Panc1 (cell line): Measurements from ENCODE around the gene DENND4C. TPM values are rescaled to one million over a fixed set of nuclear protein-coding genes. Genes with fewer than 3 reads are reported as not detected.

Experiments
- ATAC-seq: fragments of 200-7000 bp; cut with Tn5 transposase; 2 replicates; pipeline ENCODE4 v1.9.1; 2020; ENCODE audit warnings: mild to moderate bottlenecking, moderate library complexity
- BruUV-seq: library from RNA; stranded (reverse); fragments of 400-500 nt; replicated peaks from 2 replicates; lab custom pipeline; 2021; lab: Mats Ljungman, UMichigan
- CTCF ChIA-PET: fragments of 300-600 bp; sonication (Branson Sonifier 250); formaldehyde crosslinking; loops from one replicate; lab custom pipeline; 2022; ENCODE audit warnings: antibody characterized with exemption; lab: Charles Lee
- POLR2A ChIA-PET: fragments of 300-600 bp; sonication (Branson Sonifier 250); formaldehyde crosslinking; loops from one replicate; lab custom pipeline; 2022; ENCODE audit warnings: antibody characterized with exemption; lab: Charles Lee
- DNase-seq: peaks from one replicate; pipeline ENCODE4 v3.0.0-alpha.2; 2010; ENCODE audit warnings: low read depth, low spot score
- H3K27ac ChIP-seq: 2 replicates; pipeline ENCODE4 v1.5.1; 2011; ENCODE audit warnings: mild to moderate bottlenecking, low read length, inconsistent platforms
- H3K27me3 ChIP-seq: fragments of 200-500 bp; sonication (Bioruptor generic); 2 replicates; pipeline ENCODE4 v1.6.0; 2014; ENCODE audit warnings: low read length, inconsistent platforms; ENCODE audit not compliant: control insufficient read depth, insufficient read depth
- H3K36me3 ChIP-seq: fragments of 200-500 bp; sonication (Bioruptor generic); 2 replicates; pipeline ENCODE4 v1.5.1; 2014; ENCODE audit warnings: inconsistent platforms, mild to moderate bottlenecking, low read length, moderate library complexity; ENCODE audit not compliant: control insufficient read depth, insufficient read depth
- H3K4me1 ChIP-seq: 2 replicates; pipeline ENCODE4 v1.5.1; 2011; ENCODE audit warnings: inconsistent platforms, mild to moderate bottlenecking, low read length, moderate library complexity; ENCODE audit not compliant: control insufficient read depth, insufficient read depth
- H3K4me3 ChIP-seq, 2 experiments: 2 replicates each; pipeline ENCODE4 v1.5.1; 2011 to 2012; ENCODE audit warnings: low read depth in 2 of 2, low read length in 2 of 2, mild to moderate bottlenecking in 2 of 2, inconsistent platforms in 1 of 2, moderate library complexity in 1 of 2
- H3K9me3 ChIP-seq: fragments of 200-500 bp; sonication (Bioruptor generic); 2 replicates; pipeline ENCODE4 v1.5.1; 2014; ENCODE audit warnings: low read depth, mild to moderate bottlenecking, inconsistent platforms, low read length, moderate library complexity; ENCODE audit not compliant: control insufficient read depth, insufficient read depth
- CTCF ChIP-seq: fragments of 450-650 bp; IDR thresholded peaks from 2 replicates; pipeline ENCODE4 v1.5.1; 2017; ENCODE audit warnings: mild to moderate bottlenecking
- POLR2AphosphoS5 ChIP-seq: IDR thresholded peaks from 2 replicates; pipeline ENCODE4 v1.6.1; 2012; ENCODE audit warnings: mild to moderate bottlenecking, low read depth, low read length, moderate library complexity
- REST ChIP-seq, 2 experiments: IDR thresholded peaks; 2 replicates each; pipeline ENCODE4 v1.6.1; 2011 to 2012; ENCODE audit warnings: low read depth in 2 of 2, control low read depth in 1 of 2, low read length in 1 of 2, mild to moderate bottlenecking in 1 of 2, moderate library complexity in 1 of 2; ENCODE audit not compliant: insufficient read depth in 1 of 2
- SIN3A ChIP-seq: IDR thresholded peaks from 2 replicates; pipeline ENCODE4 v1.6.1; 2012; ENCODE audit warnings: low read depth, mild to moderate bottlenecking, low read length, moderate library complexity, borderline replicate concordance; ENCODE audit not compliant: insufficient read depth
- TCF7L2 ChIP-seq: IDR thresholded peaks from 2 replicates; pipeline ENCODE4 v1.6.1; 2011; ENCODE audit warnings: mild to moderate bottlenecking, low read depth, low read length, inconsistent platforms
- in situ Hi-C: cut with HindIII; loops from 2 replicates; pipeline ENCODE4 v1.10.0; 2016; ENCODE audit warnings: low sequenced_read_pairs, low pct_unique_long_range_greater_than_20kb
- intact Hi-C: fragments of 100-400 bp; cut with micrococcal nuclease; formaldehyde crosslinking; loops from one replicate; pipeline ENCODE4 v1.10.0; 2022; ENCODE audit not compliant: unreplicated experiment
- total RNA-seq: library from RNA; stranded (reverse); gene quantifications from one replicate; pipeline ENCODE4 v1.2.1, GENCODE V29; 2021; ENCODE audit not compliant: unreplicated experiment

Gene DENND4C
- total RNA-seq, 1 experiment from 2014 or later = 10.5 TPM

GRCh38 chr9:19310246-19310645 is 79.8 kb downstream of the DENND4C start:
- Histone ChIP-seq H3K4me1 (no peaks in the 10 kb centered on the region), H3K36me3 (no peaks in the 10 kb centered on the region), H3K27me3 (no peaks in the 10 kb centered on the region), H3K27ac (no peak overlapping the region), H3K9me3 (no peaks in the 10 kb centered on the region), H3K4me3 (no peak overlapping the region)
- intact Hi-C loops = no loop called here
- DNase-seq = no peak
- ChIA-PET POLR2A (no interaction called here), CTCF (no interaction called here)
- in situ Hi-C loops = no loop called here
- no TSS peak for BruUV-seq
- no peak for ATAC-seq
- TF ChIP-seq TCF7L2 (no peak), CTCF (no peak), POLR2AphosphoS5 (no peak), REST (IDR thresholded peaks at IDR 0.05; ENCODE audit: insufficient read depth in 1 of 2, low read depth in 2 of 2, low read length in 1 of 2) (no peak), SIN3A (no peak)

- in situ Hi-C loops = no loop called here
- ChIA-PET CTCF (no interaction called here), POLR2A (no interaction called here)
These were observed 83.1 kb downstream of the DENND4C start for GRCh38 chr9:19313573-19313972.

More at GRCh38 chr9:19313573-19313972, 83.1 kb downstream of the DENND4C start:
- H3K27me3 ChIP-seq = no peaks in the 10 kb centered on the region
- ATAC-seq (no peak), DNase-seq (no peak)
- H3K27ac ChIP-seq = no peak overlapping the region
- no peak for TF ChIP-seq SIN3A
- TF ChIP-seq CTCF = no peak
- no peak for TF ChIP-seq REST (IDR thresholded peaks at IDR 0.05; ENCODE audit: insufficient read depth in 1 of 2, low read depth in 2 of 2, low read length in 1 of 2)
- TF ChIP-seq TCF7L2 = no peak
- TF ChIP-seq POLR2AphosphoS5 = no peak
- no peak overlapping the region for H3K4me3 ChIP-seq
- no peaks in the 10 kb centered on the region for H3K36me3 ChIP-seq
- no peaks in the 10 kb centered on the region for H3K9me3 ChIP-seq
- BruUV-seq = no TSS peak
- intact Hi-C loops = no loop called here
- no peaks in the 10 kb centered on the region for H3K4me1 ChIP-seq
